NCI-H446 treated with DMSO at 0.1 percent for 48 hours (cell line): Measurements from ENCODE around the gene UNC119B.
A peak's percentile ranks its signal among the peaks of the same experiment; 100 is the strongest.

Source experiments
- DNase-seq: peaks from one replicate; lab custom pipeline; 2025; lab: John Stamatoyannopoulos, UW

UNC119B gene

DNA sequence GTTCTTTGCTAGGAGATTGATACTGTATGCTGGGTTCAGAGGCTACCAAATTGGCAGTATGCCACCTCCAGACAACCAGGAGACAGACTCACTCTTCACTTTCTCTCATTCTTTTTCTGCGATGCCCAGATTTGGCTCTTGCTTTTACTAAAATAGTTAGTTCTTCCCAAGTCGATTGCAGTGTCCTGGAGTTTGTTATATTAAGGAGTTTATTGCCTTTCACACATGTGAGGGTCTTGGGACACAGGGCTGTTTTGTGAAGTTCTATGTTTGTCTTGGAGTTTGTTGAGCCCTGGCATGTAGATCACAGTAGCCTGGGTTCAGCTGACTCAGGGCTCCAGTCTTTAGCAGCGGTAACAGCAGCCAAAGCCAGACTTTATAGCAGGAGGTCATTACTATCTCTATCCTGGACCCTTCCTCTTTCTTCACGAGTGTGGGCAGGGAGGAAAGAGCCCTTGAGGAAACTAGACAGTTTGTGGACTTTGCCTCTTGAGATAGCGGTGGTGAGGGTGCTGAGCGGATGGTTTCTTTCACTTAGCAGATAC is 21.7 kb upstream of the UNC119B start:
- DNase-seq: no peak

DNA sequence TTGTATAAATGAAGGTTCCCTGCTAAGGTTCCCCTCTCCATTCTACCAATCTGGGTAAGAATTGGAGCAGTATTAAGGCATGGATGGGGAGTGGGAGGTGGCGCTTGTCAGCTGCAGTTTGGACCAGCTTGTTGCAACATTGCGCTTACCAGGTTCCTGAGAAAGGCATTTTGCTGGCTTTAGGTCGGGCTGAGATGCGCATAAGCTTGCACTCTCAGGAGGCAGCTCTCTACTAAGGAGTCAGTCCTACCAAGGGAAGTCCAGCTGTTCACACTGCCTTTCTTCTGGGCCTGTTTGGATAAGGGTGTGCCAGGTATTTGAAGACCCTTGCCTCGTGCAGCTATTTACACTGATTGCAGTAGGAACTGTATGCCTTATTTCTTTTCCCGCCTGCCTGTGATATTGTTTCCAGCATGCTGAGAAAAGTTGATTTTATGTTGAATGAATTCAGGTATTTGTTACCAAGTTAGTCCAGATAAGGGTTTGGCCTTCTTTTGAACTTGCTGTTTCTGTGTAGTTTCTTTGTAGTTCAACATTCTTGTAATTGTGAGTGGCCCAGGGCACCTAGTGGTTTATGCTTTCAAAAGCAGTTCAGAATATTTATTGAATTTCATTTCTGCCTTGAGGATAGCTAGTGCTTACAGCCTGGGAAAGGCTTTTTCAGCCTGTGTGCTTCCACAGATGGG is 20.7 kb upstream of the UNC119B start:
- DNase-seq: no peak

DNA sequence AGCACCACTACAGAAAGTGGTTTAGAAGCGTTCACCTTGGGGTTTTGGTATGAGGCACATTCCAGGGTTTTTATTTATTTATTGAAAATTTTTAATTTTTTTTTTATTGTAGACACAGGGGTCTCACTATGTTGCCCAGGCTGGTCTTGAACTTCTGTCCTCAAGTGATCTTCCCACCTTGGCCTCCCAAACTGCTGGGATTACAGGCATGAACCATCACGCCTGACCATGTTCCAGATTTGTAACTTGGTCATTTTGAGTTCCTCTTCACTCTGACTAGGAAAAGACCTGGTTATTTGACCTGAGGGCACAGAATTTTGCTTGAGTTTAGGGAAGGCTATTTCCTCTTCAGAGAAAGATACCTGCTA is 20.2 kb upstream of the UNC119B start:
- no peak for DNase-seq

DNA sequence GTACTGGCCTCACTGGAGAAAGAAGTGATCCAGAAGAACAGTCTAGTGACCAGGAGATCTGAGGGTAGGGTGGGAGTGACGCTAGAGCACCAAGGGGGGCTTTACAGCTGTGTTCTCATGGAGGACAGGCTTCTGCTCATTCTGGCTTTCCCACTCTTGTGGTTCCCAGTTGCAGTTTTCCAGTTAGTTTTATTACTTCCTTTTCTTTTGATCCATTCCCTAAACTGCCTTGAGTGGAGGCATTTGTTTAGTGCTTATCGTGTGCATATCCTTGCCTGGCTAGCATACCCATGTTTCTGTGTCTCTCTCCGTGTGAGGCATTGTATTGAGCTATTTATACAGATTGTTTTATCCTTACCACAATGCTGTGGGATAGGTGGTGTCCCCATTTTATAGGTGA is 19.3 kb upstream of the UNC119B start:
- no peak for DNase-seq

DNA sequence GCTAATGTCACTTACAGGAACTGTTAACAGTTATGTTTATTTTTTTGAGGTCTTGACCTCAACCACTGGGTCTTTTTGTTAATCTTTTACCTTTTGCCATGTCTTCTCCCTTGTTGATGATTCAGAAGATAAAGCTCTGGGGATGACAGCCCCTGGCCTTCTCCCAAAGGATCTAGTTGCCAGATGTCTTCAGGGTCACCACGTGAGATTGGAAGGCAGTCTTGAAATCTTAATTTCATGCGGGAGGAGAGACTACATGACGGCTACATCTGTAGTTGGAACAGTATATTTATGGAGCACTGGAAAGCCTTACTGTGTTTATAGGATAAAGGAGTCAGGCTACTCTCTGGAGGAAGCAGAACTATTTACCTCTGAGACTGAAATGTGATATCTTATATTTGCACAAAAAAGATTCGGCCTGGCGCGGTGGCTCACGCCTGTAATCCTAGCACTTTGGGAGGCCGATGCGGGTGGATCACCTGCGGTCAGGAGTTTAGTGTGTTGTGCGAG is 17.7 kb upstream of the UNC119B start:
- DNase-seq: no peak

DNA sequence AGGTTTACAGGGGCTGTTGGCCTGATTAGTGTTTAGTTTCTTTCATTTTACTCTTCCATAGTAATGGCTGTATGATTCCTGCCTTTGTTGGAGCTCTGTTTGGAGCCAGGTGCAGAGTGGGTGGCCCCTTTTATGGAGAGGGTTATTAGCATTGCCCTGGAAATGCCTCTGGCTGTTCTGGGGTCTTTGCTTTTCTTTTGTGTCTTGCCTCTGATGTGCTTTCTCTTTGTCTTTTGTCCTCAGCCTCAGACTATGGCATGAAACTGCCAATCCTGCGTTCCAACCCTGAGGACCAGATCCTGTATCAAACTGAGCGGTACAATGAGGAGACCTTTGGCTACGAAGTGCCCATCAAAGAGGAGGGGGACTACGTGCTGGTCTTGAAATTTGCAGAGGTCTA is 16.4 kb upstream of the UNC119B start:
- no peak for DNase-seq

DNA sequence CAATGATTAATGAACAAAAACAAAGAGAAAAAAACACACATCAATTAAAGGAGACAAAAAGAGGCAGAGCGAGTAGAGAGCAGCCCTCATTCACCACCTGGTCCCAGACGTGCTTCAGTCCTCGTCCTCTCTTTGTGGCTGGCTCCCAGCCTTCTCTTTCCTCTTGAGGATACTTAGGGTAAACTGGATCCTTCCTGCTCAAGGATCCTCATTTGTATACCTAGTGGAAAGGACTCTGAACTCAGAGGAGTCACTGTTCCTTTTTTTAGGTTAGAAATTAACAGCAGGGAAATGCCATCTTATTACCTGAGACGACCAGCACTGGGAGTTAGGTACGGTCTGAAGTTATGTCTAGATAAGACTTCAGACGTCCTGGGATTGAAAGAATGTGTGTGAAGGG is 13.6 kb upstream of the UNC119B start:
- no peak for DNase-seq

DNA sequence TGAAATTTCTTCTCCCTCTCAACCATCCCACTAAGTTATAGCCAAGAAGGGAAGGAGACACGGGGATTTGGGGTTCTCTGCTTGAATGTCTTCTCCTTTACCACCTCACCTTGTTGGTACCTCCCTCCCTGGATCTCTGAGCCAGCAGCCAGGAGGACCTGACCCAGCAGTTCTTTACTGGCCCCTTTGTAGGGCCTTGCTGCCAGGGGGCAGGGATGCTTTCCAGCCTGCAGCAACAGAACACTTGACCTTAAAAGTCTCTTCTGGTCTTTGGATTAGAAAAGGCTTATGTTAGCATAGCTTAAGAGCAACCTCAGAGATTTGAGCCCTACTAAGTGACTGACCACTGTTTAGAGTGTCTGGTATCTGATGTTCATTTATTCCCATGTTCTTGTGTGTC is 12.9 kb upstream of the UNC119B start:
- DNase-seq: no peak

DNA sequence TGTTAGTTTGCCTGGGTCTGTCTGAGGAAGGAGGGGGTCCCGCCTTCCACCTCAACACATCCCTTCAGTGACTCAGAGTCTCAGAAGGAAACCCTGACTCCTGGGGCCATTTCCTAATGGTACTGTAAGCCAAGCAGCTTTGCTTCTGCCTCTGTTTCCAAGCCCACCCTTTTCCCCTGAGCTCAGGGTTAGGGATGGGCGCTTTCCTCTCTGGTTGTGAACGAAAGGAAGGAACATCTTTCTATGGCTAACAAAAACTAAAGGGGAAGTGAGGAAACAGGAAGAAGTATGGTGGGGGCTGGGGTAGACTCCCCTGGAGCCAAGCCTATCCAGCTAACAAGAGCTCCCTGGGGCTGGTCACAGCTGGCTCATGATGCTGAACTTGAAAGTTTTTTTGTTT is 11.6 kb upstream of the UNC119B start:
- no peak for DNase-seq

DNA sequence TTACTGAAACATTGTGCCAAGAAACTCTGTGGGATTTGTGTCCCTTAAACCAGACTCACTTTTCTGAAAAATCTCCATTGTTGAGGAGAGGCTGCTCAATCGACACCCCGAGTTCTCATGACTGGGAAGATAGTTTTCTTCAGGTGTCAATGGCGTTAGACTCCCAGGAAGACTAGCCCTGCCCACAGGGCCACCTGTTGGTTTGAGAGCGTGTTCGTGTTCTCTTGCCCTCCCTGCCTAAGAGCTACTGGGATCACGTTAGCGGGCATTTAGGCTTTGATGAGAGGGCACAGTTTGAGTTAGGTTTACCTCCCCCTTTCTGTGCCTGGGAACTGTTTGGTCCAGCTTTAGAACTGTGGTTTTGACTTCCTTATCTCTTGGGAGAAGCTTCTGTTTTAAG is 10.7 kb upstream of the UNC119B start:
- no peak for DNase-seq

DNA sequence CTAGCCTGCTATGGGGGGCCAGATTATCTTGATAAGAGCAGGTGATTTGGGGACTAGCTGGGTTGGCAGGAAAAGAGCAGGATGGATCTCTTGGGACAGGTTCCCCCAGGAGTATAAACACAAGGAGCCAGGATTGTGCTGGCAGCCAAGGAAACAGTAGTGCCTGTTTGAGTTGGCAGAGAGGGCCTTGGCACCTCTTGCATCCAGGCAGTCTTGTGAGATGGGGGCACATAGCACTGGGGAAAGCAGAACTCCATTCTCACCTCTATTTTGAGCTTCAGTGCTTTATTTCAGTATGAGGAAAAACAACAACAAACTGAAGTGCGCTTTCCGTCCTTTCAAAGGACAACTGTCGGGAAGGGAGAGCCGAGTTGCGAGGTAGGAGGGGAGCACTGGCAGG is 9.4 kb upstream of the UNC119B start:
- no peak for DNase-seq

DNA sequence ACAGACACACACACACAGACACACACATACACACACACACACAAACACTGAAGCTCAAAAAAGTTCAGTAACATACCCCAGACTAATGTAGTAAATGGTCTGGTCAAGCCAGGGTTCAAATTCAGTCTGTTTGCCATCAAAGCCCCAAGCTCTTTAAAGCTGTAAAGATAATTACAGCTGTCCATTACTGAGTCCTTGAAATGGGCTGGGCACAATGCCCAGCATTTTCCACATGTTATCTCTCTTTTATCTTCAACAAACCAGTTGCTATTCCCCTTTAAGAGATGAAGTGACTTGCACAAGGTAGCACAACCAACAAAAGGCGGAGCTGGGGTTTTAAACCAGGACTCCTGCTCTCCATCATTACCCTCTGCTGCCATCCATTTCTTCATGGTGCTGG is 7.6 kb upstream of the UNC119B start:
- DNase-seq: no peak

DNA sequence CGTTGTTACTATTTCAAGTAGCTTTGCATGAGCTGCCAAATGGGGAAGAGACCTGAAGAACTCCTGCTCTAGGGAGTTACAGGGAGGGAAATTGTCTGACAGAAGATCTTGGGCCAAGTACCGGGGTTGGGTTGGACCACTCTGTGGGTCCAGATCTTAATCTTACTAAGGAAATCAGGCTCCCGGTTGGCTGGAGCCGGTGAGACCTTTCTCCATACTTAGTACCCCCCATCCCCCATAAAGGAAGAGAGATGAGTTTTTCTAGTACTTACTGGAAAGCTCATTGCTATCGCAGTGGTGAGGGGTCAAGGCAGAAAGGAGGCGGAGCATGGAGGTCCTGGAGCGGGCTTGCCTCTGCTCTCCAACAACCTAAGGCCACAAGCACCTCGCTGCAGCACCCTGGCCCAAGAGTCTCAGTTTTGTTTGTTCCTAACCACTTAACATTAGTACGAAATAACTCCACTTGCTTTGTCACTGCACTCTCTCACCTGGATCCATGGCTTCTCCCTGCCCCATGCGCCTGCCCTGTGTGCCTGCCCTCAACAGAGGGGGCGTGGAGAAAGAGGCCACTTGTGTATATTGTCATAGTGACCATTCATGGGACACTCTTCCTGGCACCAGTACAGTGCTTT is 6.8 kb upstream of the UNC119B start:
- DNase-seq: no peak

DNA sequence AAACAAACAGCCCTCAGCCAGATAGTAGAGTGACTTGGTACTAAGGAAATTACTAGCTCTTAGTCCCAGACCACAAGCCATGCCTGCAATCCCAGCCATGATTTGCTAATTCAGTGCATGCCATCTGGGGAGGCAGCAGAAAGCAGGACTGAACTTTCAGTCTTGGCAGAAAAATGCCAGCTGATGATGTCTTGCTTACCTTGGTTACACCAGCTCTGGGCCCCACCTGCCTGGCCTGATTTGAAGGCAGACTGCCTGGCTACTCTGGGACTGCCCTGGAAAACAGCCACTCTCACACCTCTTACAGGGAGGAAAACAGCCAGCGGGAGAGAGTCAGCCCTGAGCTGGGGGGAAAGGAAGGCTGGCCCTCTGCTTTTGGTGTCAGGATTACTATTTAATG is 4.6 kb upstream of the UNC119B start:
- no peak for DNase-seq

DNA sequence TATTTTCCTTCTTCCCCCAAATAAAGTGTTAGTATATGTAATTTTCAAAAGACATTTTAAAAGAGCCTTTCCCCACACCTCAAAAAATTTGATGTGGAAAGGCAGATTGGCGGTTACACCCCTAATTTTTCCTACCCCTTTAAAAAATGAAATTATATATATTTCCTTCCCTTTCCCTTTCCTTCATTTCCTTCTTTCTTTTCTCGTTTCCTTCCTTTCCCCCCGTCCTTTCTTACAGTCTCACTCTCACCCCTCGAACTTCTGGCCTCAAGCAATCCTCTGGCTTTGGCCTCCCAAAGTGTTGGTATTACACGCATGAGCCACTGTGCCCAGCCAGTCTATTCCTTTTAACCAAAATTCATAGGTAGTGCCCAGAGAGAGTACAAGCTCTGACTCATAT is 4.2 kb upstream of the UNC119B start:
- DNase-seq: no peak

DNA sequence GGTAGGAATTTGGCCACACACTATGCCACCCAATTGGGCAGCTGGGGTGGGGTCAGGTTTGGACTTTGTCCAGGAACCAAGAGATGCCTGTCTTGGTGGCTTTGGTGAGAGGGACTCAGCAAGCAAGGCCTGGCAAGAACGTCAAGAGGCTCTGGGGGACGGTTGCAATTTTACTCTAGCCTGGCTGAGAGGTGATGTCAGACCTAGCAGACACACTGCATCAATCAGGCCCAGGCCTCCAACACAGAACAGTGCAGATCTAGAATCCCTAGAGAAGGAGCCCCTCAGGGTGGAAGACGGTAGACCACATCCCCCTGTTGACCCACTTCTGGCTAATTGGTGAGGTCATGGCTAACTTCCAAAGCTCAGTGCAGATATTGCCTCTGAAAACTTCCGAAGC is 1.6 kb upstream of the UNC119B start:
- DNase-seq: no peak

DNA sequence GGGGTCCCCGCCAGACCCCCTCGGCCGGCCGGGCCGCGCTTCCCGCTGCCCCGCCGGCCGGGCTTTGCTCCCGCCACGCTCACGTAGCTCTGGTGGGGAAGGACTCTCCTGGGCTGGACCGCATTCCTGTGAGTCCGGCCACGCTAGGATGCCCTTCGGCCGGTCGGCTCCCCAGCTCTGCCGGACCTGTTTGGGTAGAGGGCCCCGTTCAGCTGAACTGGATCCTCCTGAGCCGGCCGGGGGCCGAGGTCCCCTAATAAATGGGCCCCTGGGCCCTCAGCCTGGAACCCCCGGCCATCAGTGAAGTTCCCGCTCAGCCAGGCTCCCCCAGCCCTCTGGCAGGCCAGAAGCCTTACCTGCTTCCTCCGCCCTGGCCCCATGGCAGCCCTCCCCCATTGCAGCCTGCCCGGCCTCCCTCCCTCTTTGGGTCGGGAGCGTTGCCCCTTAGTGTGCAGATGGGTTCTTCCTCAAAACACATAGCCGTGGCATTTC is 593 bp downstream of the UNC119B start:
- DNase-seq: no peak

DNA sequence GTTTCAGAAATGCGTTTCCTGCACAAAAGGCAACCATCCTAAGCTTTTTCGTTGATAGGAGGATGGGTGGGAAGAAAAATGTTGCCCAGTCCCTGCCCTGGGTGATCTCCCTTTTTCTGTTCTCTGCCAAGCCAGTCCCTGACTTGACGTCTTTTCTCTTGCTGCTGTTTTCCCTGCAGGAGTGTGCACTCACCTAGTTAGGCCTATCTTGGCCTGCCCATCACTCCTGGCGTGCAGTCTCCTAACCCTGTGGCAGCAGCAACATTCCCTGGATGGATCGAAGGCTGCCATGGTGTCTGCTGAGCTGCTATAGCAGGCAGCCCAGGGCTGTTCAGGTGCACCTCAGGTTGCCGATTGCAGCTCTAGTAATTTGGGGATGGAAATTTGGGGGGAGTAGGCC is 1.2 kb downstream of the UNC119B start:
- no peak for DNase-seq

DNA sequence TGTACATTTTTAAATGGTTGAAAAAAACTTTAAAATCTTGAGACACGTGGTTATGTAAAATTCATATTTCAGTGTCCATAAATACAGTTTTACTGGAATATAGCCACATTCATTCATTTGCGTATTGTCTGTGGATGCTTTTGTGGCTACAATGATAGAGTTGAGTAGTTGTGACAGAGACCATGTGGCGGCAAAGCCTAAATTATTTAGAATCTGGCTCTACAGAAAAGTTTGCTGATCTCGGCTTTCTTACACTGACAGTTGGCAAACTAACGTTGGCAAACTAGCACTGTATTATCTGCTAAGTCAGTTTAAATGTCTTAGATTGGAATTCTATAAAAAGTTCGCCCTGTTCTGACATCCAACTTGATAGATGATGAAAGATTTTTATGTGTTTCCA is 2.4 kb downstream of the UNC119B start:
- no peak for DNase-seq

DNA sequence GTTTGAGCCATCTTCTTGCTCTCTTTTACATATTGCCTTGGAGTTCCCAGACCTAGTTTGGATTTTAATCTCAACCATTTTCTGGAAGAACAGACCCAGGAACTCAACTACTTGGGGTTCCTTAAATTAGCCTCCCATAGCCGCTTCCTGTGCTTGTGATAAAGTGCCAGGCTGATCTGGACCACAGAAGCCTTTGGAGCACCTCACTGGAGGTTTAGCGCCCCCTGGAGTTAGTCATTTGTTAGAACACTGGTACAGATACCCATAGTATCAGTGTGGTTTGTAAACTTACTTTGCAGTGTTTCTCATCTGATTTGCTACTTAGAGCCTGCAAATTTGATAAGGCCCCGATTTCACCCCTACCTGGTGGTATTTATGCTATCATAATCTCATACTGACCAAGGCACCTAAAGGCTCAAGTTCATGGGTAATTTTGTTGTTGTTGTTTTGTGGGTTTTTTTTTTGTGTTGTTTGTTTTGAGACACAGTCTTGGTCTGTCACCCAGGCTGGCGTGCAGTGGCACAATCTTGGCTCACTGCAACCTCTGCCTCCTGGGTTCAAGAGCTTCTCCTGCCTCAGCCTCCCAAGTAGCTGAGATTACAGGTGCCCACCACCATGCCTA is 3.7 kb downstream of the UNC119B start:
- peak; percentile 45 for DNase-seq

DNA sequence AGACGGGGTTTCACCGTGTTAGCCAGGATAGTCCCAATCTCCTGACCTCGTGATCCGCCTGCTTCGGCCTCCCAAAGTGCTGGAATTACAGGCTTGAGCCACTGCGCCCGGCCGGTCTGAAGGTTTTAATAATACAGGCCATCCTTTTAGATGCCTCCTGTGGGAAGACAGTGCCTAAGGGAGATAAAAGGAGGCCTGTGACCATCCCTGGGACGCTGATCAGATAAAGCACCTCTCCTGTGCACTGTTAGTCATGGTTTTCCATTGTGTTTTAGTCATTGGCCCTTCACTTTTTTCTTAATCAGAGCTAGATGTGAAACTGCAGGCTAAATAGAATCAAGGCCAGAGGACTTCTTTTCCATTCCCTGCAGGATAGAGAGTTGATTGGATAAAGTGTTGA is 7.8 kb downstream of the UNC119B start:
- no peak for DNase-seq

DNA sequence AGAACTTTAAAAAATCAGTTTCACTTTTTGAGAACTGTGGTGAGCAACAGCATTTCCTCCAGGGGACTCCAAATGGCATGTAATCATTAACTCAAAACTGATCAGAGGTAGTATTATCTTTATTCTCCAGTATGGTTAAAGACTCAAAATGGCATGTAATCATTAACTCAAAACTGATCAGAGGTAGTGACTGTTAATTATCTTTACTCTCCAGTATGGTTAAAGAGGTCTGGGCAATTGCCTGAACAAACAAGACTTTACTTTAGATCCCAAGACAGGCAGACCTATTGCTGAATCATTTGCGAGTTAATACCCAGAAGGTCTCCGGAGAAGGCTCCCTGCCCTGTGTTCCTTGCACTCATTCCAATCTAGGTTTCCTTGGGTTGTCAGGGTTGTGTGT is 8.8 kb downstream of the UNC119B start:
- DNase-seq: no peak
